Stimulated activated CD4-positive, alpha-beta T cell treated with anti-CD3 and anti-CD28 coated beads, Interleukin-12 subunit alpha, Interleukin-12 subunit beta, amount 100 ng/mL, for 48 hours (primary cell): ENCODE measurements around the gene CD1D.
A peak's percentile ranks its signal among the peaks of the same experiment; 100 is the strongest.

Source experiments
- DNase-seq, 3 donors: peaks; one replicate each; pipeline ENCODE4 v3.0.0-alpha.2; 2020; ENCODE audit warnings: low read depth in 2 of 3, low spot score in 1 of 3

Gene CD1D

GRCh38 chr1:158180741-158181576 is at the start of gene CD1D:
TSS of gene CD1D (plus strand) at chr1:158180895. CDS start at chr1:158181102, 207 bp downstream.
- no peak for DNase-seq

- DNase-seq, result no peak
Observed at GRCh38 chr1:158131217-158131616, 49.5 kb upstream of the CD1D start.

- DNase-seq, result no peak
Observed at GRCh38 chr1:158140764-158141192, 39.9 kb upstream of the CD1D start.

GRCh38 chr1:158145173-158145719 is 35.4 kb upstream of the CD1D start:
- DNase-seq, result no peak

GRCh38 chr1:158146165-158146564 is 34.5 kb upstream of the CD1D start:
- no peak for DNase-seq

- DNase-seq, result no peak
Observed at GRCh38 chr1:158146739-158147138, 34.0 kb upstream of the CD1D start.

- DNase-seq, result no peak
Observed at GRCh38 chr1:158147401-158147800, 33.3 kb upstream of the CD1D start.

GRCh38 chr1:158147869-158148268 is 32.8 kb upstream of the CD1D start:
- no peak for DNase-seq

GRCh38 chr1:158148468-158148867 is 32.2 kb upstream of the CD1D start:
- no peak for DNase-seq

- no peak for DNase-seq
Observed at GRCh38 chr1:158149175-158149574, 31.5 kb upstream of the CD1D start.

- peak; percentile 66 to 72 (median 69) for DNase-seq
Observed at GRCh38 chr1:158149577-158150269, 31.0 kb upstream of the CD1D start.

GRCh38 chr1:158150523-158150922 is 30.2 kb upstream of the CD1D start:
- no peak for DNase-seq

- DNase-seq, result no peak
Observed at GRCh38 chr1:158153179-158153578, 27.5 kb upstream of the CD1D start.

- DNase-seq, result no peak
Observed at GRCh38 chr1:158153746-158154444, 26.8 kb upstream of the CD1D start.

- no peak for DNase-seq
Observed at GRCh38 chr1:158154501-158154900, 26.2 kb upstream of the CD1D start.

GRCh38 chr1:158155673-158156072 is 25.0 kb upstream of the CD1D start:
- no peak for DNase-seq

GRCh38 chr1:158159597-158159996 is 21.1 kb upstream of the CD1D start:
- no peak for DNase-seq

- DNase-seq, result no peak
Observed at GRCh38 chr1:158161446-158161845, 19.2 kb upstream of the CD1D start.

- no peak for DNase-seq
Observed at GRCh38 chr1:158163000-158163947, 17.4 kb upstream of the CD1D start.

GRCh38 chr1:158169105-158169504 is 11.6 kb upstream of the CD1D start:
- DNase-seq, result no peak
